ENCODE data around the gene LRRC52. TPM values are rescaled to one million over a fixed set of nuclear protein-coding genes. Genes with fewer than 3 reads are reported as not detected.

LRRC52 gene
- total RNA-seq, 1 donor from 2014 or later: not detected

GRCh38 chr1:165512816-165513215, 31.0 kb upstream of the LRRC52 start:
- H3K4me3 Mint-ChIP-seq: no peak overlapping the region
- peaks cover 4% of the 10 kb centered on the region for H3K9me3 Mint-ChIP-seq
- TF ChIP-seq, protein P1, sequence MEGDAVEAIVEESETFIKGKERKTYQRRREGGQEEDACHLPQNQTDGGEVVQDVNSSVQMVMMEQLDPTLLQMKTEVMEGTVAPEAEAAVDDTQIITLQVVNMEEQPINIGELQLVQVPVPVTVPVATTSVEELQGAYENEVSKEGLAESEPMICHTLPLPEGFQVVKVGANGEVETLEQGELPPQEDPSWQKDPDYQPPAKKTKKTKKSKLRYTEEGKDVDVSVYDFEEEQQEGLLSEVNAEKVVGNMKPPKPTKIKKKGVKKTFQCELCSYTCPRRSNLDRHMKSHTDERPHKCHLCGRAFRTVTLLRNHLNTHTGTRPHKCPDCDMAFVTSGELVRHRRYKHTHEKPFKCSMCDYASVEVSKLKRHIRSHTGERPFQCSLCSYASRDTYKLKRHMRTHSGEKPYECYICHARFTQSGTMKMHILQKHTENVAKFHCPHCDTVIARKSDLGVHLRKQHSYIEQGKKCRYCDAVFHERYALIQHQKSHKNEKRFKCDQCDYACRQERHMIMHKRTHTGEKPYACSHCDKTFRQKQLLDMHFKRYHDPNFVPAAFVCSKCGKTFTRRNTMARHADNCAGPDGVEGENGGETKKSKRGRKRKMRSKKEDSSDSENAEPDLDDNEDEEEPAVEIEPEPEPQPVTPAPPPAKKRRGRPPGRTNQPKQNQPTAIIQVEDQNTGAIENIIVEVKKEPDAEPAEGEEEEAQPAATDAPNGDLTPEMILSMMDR (conservative IDR thresholded peaks at IDR 0.05): no peak
- no peak overlapping the region for H3K27ac Mint-ChIP-seq (ENCODE audit: unreplicated experiment)
- no peak for DNase-seq (ENCODE audit: low read depth, low spot score)
- H3K4me1 Mint-ChIP-seq: peaks cover 3% of the 10 kb centered on the region
- no peaks in the 10 kb centered on the region for H3K27me3 Mint-ChIP-seq (ENCODE audit: low read depth)
- H3K36me3 Mint-ChIP-seq (ENCODE audit: low read depth): no peaks in the 10 kb centered on the region

DNA sequence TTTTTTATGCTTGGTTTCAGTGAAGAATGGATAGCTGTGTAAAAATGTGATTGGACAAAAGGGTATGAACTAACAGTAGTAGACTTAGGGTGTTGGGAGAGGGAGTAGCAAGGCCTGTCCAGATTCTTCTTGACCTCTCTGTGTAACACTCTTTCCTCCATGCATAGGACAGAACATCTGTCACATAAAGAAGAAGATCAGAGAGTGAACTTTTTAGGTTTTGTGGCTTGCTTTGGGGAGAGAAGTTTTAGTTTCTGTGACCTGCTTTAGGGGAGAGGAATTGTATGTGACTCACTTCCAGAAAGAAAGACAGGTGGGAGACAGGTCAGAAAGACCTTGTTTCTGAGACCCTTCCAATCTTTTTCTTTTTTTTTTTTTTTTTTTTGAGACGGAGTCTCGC, 27.3 kb upstream of the LRRC52 start:
- Mint-ChIP-seq H3K4me3 (no peak overlapping the region), H3K36me3 (ENCODE audit: low read depth) (peaks cover 5% of the 10 kb centered on the region), H3K9me3 (peaks cover 14% of the 10 kb centered on the region), H3K27ac (ENCODE audit: unreplicated experiment) (no peak overlapping the region), H3K27me3 (ENCODE audit: low read depth) (no peaks in the 10 kb centered on the region), H3K4me1 (peaks cover 3% of the 10 kb centered on the region)
- TF ChIP-seq, protein P1 (conservative IDR thresholded peaks at IDR 0.05): no peak
- no peak for DNase-seq (ENCODE audit: low read depth, low spot score)

DNA sequence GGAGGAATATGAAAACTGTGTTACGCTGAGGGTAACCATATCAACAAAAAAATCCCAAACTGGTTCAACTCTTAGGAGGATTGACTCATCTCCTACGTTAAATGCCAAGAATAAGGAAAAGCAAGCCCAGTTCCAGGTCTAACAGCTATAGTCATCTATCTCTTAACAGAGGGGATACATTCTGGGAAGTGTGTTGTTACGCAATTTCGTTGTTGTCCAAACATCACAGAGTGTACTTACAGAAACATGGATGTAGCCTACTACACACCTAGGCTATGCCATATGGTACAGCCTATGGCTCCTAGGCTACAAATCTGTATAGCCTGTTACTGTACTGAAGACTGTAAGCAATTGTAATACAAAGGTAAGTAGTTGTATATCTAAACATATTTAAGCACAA, 23.2 kb upstream of the LRRC52 start:
- TF ChIP-seq, protein P1 (conservative IDR thresholded peaks at IDR 0.05): no peak
- Mint-ChIP-seq H3K4me3 (no peak overlapping the region), H3K27ac (ENCODE audit: unreplicated experiment) (no peak overlapping the region), H3K27me3 (ENCODE audit: low read depth) (peaks cover 7% of the 10 kb centered on the region), H3K36me3 (ENCODE audit: low read depth) (peaks cover 5% of the 10 kb centered on the region), H3K4me1 (peaks cover 6% of the 10 kb centered on the region), H3K9me3 (peaks cover 16% of the 10 kb centered on the region)
- no peak for DNase-seq (ENCODE audit: low read depth, low spot score)

- H3K27me3 Mint-ChIP-seq (ENCODE audit: low read depth): peaks cover 7% of the 10 kb centered on the region
- peaks cover 11% of the 10 kb centered on the region for H3K4me1 Mint-ChIP-seq
- TF ChIP-seq, protein P1 (conservative IDR thresholded peaks at IDR 0.05): no peak
- no peak overlapping the region for H3K27ac Mint-ChIP-seq (ENCODE audit: unreplicated experiment)
- DNase-seq (ENCODE audit: low read depth, low spot score): no peak
- no peaks in the 10 kb centered on the region for H3K36me3 Mint-ChIP-seq (ENCODE audit: low read depth)
- peaks cover 12% of the 10 kb centered on the region for H3K9me3 Mint-ChIP-seq
- no peak overlapping the region for H3K4me3 Mint-ChIP-seq
These were observed 19.0 kb upstream of the LRRC52 start for GRCh38 chr1:165524639-165525285.

GRCh38 chr1:165525708-165526107, 18.1 kb upstream of the LRRC52 start:
- Mint-ChIP-seq H3K36me3 (ENCODE audit: low read depth) (no peaks in the 10 kb centered on the region), H3K4me3 (no peak overlapping the region), H3K27me3 (ENCODE audit: low read depth) (peaks cover 8% of the 10 kb centered on the region), H3K27ac (ENCODE audit: unreplicated experiment) (no peak overlapping the region), H3K9me3 (peaks cover 8% of the 10 kb centered on the region), H3K4me1 (peaks cover 11% of the 10 kb centered on the region)
- no peak for DNase-seq (ENCODE audit: low read depth, low spot score)
- TF ChIP-seq, protein P1 (conservative IDR thresholded peaks at IDR 0.05): no peak
